ENCODE measurements around the gene TPD52L3.

The TPD52L3 gene

DNA sequence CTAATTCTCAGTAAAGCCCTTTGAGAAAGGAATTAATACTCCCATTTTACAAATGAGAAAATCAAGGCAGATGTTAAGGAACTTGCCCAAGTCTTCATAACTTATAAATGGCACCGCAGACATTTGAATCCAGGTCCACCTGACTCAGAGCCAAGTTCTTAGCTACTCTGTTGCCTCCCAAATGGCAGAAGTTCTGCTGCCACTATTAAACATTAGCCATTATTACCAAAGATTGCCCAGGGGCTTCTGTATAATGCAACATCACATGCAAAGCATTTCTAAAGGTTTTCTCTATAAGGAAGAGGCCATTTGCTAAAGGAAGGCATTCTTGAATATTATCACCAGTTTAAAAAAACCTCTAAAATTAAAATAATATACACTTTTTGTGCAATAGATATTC, 28.3 kb downstream of the TPD52L3 start:
- Histone ChIP-seq H3K4me3 (ENCODE audit: low read depth, low read length, poor library complexity, severe bottlenecking) (no peak overlapping the region), H4K20me1 (ENCODE audit: insufficient read depth, low read length) (no peaks in the 10 kb centered on the region), H3K9ac (ENCODE audit: low read length) (no peak overlapping the region), H3K27ac (ENCODE audit: low read depth, low read length, poor library complexity, severe bottlenecking) (no peak overlapping the region), H3K4me1 (ENCODE audit: insufficient read depth, low read length, severe bottlenecking) (no peaks in the 10 kb centered on the region), H3K36me3 (ENCODE audit: insufficient read depth, low read length) (no peaks in the 10 kb centered on the region), H2AFZ (ENCODE audit: low read length) (no peak overlapping the region), H3K27me3 (ENCODE audit: insufficient read depth, low read length) (peaks cover 3% of the 10 kb centered on the region; the same call in 1 of the 2 replicates), H3K4me2 (ENCODE audit: low read length) (no peak overlapping the region), H3F3A (ENCODE audit: insufficient read depth, low read length) (no peaks in the 10 kb centered on the region), H3K9me2 (ENCODE audit: low read depth, low read length) (no peaks in the 10 kb centered on the region), H3K79me2 (ENCODE audit: insufficient read depth, low read length) (no peaks in the 10 kb centered on the region), H3K9me3 (ENCODE audit: low read length) (no peaks in the 10 kb centered on the region)
- TF ChIP-seq, protein P1, sequence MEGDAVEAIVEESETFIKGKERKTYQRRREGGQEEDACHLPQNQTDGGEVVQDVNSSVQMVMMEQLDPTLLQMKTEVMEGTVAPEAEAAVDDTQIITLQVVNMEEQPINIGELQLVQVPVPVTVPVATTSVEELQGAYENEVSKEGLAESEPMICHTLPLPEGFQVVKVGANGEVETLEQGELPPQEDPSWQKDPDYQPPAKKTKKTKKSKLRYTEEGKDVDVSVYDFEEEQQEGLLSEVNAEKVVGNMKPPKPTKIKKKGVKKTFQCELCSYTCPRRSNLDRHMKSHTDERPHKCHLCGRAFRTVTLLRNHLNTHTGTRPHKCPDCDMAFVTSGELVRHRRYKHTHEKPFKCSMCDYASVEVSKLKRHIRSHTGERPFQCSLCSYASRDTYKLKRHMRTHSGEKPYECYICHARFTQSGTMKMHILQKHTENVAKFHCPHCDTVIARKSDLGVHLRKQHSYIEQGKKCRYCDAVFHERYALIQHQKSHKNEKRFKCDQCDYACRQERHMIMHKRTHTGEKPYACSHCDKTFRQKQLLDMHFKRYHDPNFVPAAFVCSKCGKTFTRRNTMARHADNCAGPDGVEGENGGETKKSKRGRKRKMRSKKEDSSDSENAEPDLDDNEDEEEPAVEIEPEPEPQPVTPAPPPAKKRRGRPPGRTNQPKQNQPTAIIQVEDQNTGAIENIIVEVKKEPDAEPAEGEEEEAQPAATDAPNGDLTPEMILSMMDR (IDR thresholded peaks at IDR 0.05; ENCODE audit: low read length) = no peak
- no peak for TF ChIP-seq EZH2 (IDR thresholded peaks at IDR 0.05; ENCODE audit: borderline replicate concordance, low read length)

DNA sequence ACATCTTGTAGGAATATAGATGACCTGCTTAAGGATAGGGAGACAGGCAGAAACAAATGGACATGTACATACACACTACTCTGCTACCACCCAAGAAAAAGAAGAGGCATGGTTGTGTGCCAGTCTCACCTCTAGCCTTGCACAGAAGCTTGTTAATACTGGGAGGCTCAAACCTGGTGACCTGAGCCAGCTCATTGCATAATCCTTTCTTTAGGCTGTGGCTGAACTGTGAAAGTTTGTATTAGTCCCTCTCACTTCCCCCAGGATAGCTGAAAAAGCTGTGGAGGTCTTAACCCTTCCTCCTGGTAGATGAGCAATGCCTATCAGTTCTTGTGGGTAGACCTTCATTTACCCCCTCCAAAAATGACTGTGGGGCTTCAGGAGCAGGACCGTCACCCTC, 28.7 kb downstream of the TPD52L3 start:
- TF ChIP-seq, protein P1 (IDR thresholded peaks at IDR 0.05; ENCODE audit: low read length) = no peak
- no peak for TF ChIP-seq EZH2 (IDR thresholded peaks at IDR 0.05; ENCODE audit: borderline replicate concordance, low read length)
- Histone ChIP-seq H3K79me2 (ENCODE audit: insufficient read depth, low read length) (no peaks in the 10 kb centered on the region), H3F3A (ENCODE audit: insufficient read depth, low read length) (no peaks in the 10 kb centered on the region), H3K36me3 (ENCODE audit: insufficient read depth, low read length) (no peaks in the 10 kb centered on the region), H3K4me1 (ENCODE audit: insufficient read depth, low read length, severe bottlenecking) (no peaks in the 10 kb centered on the region), H3K9me3 (ENCODE audit: low read length) (no peaks in the 10 kb centered on the region), H3K9me2 (ENCODE audit: low read depth, low read length) (no peaks in the 10 kb centered on the region), H3K4me3 (ENCODE audit: low read depth, low read length, poor library complexity, severe bottlenecking) (no peak overlapping the region), H2AFZ (ENCODE audit: low read length) (no peak overlapping the region), H3K9ac (ENCODE audit: low read length) (no peak overlapping the region), H3K4me2 (ENCODE audit: low read length) (no peak overlapping the region), H3K27me3 (ENCODE audit: insufficient read depth, low read length) (peaks cover 3% of the 10 kb centered on the region; the same call in 1 of the 2 replicates), H4K20me1 (ENCODE audit: insufficient read depth, low read length) (no peaks in the 10 kb centered on the region), H3K27ac (ENCODE audit: low read depth, low read length, poor library complexity, severe bottlenecking) (no peak overlapping the region)

DNA sequence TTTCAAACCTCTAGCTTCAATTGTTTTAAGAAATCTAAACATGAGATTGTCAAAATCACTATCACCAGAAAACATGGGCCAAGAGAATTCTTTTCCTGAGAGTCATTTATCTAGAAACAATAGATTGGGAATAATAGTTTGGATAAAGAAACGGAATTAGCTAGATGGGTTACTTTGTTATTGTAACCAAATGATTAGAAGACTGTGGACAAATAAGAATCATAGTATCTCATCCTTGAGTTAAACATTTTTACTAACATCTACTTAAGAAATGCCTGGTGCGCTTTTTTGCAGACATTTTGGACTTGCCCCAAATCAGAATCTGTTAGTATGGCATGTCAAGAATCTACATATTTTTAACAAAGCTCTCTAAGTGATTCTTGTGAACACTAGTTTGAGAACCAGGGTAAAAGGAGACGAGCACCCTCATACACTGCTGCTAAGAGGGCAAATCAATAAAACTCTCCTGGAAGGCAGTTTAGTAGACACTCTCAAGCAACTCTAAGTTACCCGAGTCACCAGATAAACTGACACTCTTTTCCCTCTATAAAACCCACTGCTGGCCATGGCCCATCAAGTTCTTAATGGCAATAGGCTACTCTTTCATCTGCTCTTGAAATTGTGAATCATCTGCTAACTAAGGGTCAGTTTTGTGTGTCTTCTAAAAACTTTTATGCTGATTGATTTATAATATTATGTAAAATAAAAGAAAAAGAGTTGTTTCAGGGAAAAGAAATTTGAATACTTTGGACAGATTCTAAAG, 39.1 kb downstream of the TPD52L3 start:
- no peaks in the 10 kb centered on the region for H4K20me1 ChIP-seq (ENCODE audit: insufficient read depth, low read length)
- TF ChIP-seq EZH2 (IDR thresholded peaks at IDR 0.05; ENCODE audit: borderline replicate concordance, low read length) = no peak
- TF ChIP-seq, protein P1 (IDR thresholded peaks at IDR 0.05; ENCODE audit: low read length) = no peak
- H3K9ac ChIP-seq (ENCODE audit: low read length) = no peak overlapping the region
- no peaks in the 10 kb centered on the region for H3K4me1 ChIP-seq (ENCODE audit: insufficient read depth, low read length, severe bottlenecking)
- no peak overlapping the region for H3K4me3 ChIP-seq (ENCODE audit: low read depth, low read length, poor library complexity, severe bottlenecking)
- no peaks in the 10 kb centered on the region for H3K79me2 ChIP-seq (ENCODE audit: insufficient read depth, low read length)
- no peaks in the 10 kb centered on the region for H3K27me3 ChIP-seq (ENCODE audit: insufficient read depth, low read length)
- no peak overlapping the region for H3K27ac ChIP-seq (ENCODE audit: low read depth, low read length, poor library complexity, severe bottlenecking)
- no peaks in the 10 kb centered on the region for H3K9me2 ChIP-seq (ENCODE audit: low read depth, low read length)
- no peak overlapping the region for H2AFZ ChIP-seq (ENCODE audit: low read length)
- no peak overlapping the region for H3K4me2 ChIP-seq (ENCODE audit: low read length)
- H3K36me3 ChIP-seq (ENCODE audit: insufficient read depth, low read length) = no peaks in the 10 kb centered on the region
- 0 out of 2 replicates have a peak, but pooled peaks cover 2% of the 10 kb centered on the region for H3K9me3 ChIP-seq (ENCODE audit: low read length)
- H3F3A ChIP-seq (ENCODE audit: insufficient read depth, low read length) = no peaks in the 10 kb centered on the region

Measured in OCI-LY1 (cell line).